Ovary (tissue), 9 donors: Measurements from ENCODE around the gene MYL5. TPM values are rescaled to one million over a fixed set of nuclear protein-coding genes. Genes with fewer than 3 reads are reported as not detected.

Source experiments
- DNase-seq, 5 donors: peaks; one replicate each; pipeline ENCODE4 v3.0.0-alpha.2; 2019 to 2020
- H3K27ac ChIP-seq, 2 donors: fragments of 200-600 bp; one replicate each; pipeline versions ENCODE4 v1.5.1 to v1.8.0; 2019 to 2022
- H3K27me3 ChIP-seq: fragments of 200-600 bp; one replicate; pipeline ENCODE4 v1.8.0; 2022
- H3K36me3 ChIP-seq: fragments of 200-600 bp; sonication (generic); one replicate; pipeline ENCODE4 v1.5.1; 2019
- H3K4me1 ChIP-seq: one replicate; pipeline ENCODE4 v1.8.1; 2013; ENCODE audit warnings: mild to moderate bottlenecking, moderate library complexity; ENCODE audit not compliant: insufficient read depth
- H3K4me3 ChIP-seq: fragments of 200-600 bp; sonication (generic); one replicate; pipeline ENCODE4 v1.5.1; 2017
- H3K9me3 ChIP-seq, 2 donors: fragments of 200-600 bp in 1 of 2; sonication (generic) in 1 of 2; one replicate each; pipeline versions ENCODE4 v1.5.1 to v1.8.1; 2013 to 2019; ENCODE audit warnings: mild to moderate bottlenecking in 1 of 2, moderate library complexity in 1 of 2
- CTCF ChIP-seq, 3 donors: fragments of 450-650 bp in 2 of 3; fragments of 200-600 bp in 1 of 3; IDR thresholded peaks; one replicate each; pipeline versions ENCODE4 v1.5.1 to v1.8.0; 2016 to 2022; ENCODE audit warnings: antibody characterized with exemption in 3 of 3, mild to moderate bottlenecking in 1 of 3
- EP300 ChIP-seq: sonication (generic); formaldehyde crosslinking; IDR thresholded peaks from one replicate; pipeline ENCODE4 v1.6.1; 2017; ENCODE audit warnings: antibody characterized with exemption
- POLR2A ChIP-seq: fragments of 450-650 bp; IDR thresholded peaks from one replicate; pipeline ENCODE4 v1.6.1; 2017; ENCODE audit warnings: antibody characterized with exemption, mild to moderate bottlenecking, moderate library complexity
- WGBS, 3 donors: extraction: QIAGEN DNeasy Blood & Tissue Kit in 1 of 3; methylation state at CpG; one replicate each; pipeline versions ENCODE4 v1.1.5 to v1.1.7; 2013 to 2017; 5-methylcytosine and 5-hydroxymethylcytosine counted together
- intact Hi-C, 4 donors: fragments of 100-400 bp; cut with DNase I; formaldehyde crosslinking; loops; one replicate each; pipeline versions ENCODE4 v1.11.0 to v1.15.1; 2022 to 2023
- polyA plus RNA-seq, 2 donors: library from polyadenylated mRNA; stranded (reverse); fragments of 200-250 nt in 1 of 2; fragments of 350-450 nt in 1 of 2; fragmentation: Illumina TruSeq in 1 of 2; extraction: RNeasy Lipid Tissue Mini Kit (QIAGEN cat#74804) in 1 of 2; gene quantifications; one replicate each; pipeline ENCODE4 v1.2.3, GENCODE V29; 2013 to 2014
- total RNA-seq, 7 donors: library from RNA; depleted of rRNA in 2 of 7; stranded (reverse); fragments of >200 nt in 2 of 7; fragmentation: NEBNext Ultra II Directional in 3 of 7; extraction: Animal tissue kit (Norgen Biotek cat#: 25700) in 3 of 7; gene quantifications; one replicate each; pipeline versions ENCODE4 v1.1.0 to v1.2.4, GENCODE V29; 2016 to 2023
- donor health status: DM: no; HTN: no; CAD: no; lungs with moderate emphysema.
- donor health status: DM: no; HTN: no; CAD: no.
- donor health status: Bipolar disorder and iron deficiency.
- donor health status: DM: yes; HTN: yes; CAD: no.
- donor health status: DM: no; HTN: no; CAD: no.
- donor health status: DM: yes; HTN: yes; CAD: no.

MYL5 gene
- total and polyA plus RNA-seq, 9 donors: 4.0 to 18.3 (median 9.3) TPM

GRCh38 chr4:629636-629914, 44.8 kb upstream of the MYL5 start:
- 73 to 78% (median 75%) methylated on average over 9 of the region's 9 CpGs for whole genome bisulfite sequencing, 3 donors
- TF ChIP-seq CTCF (IDR thresholded peaks at IDR 0.05): no peak
- no peak for TF ChIP-seq POLR2A
- no peak for TF ChIP-seq EP300
- Histone ChIP-seq H3K36me3 (no peaks in the 10 kb centered on the region), H3K4me1 (no peaks in the 10 kb centered on the region), H3K4me3 (no peak overlapping the region), H3K9me3 (no peaks in the 10 kb centered on the region), H3K27ac (no peak overlapping the region), H3K27me3 (no peaks in the 10 kb centered on the region)
- intact Hi-C loops: no loop called here
- DNase-seq: no peak

GRCh38 chr4:629915-630641, 44.3 kb upstream of the MYL5 start:
- H3K9me3 ChIP-seq: no peaks in the 10 kb centered on the region
- no peaks in the 10 kb centered on the region for H3K36me3 ChIP-seq
- no peak for TF ChIP-seq EP300
- TF ChIP-seq CTCF (IDR thresholded peaks at IDR 0.05): no peak
- TF ChIP-seq POLR2A: no peak
- H3K27ac ChIP-seq: no peak overlapping the region
- no peak for DNase-seq
- no peak overlapping the region for H3K4me3 ChIP-seq
- no peaks in the 10 kb centered on the region for H3K27me3 ChIP-seq
- 48 to 53% (median 50%) methylated on average over 20 of the region's 20 CpGs for WGBS, 3 donors
- intact Hi-C loops: no loop called here
- H3K4me1 ChIP-seq: no peaks in the 10 kb centered on the region

GRCh38 chr4:630656-631055, 43.7 kb upstream of the MYL5 start:
- TF ChIP-seq POLR2A: no peak
- TF ChIP-seq EP300: no peak
- TF ChIP-seq CTCF (IDR thresholded peaks at IDR 0.05): no peak
- no peaks in the 10 kb centered on the region for H3K4me1 ChIP-seq
- no peak for DNase-seq
- H3K27me3 ChIP-seq: no peaks in the 10 kb centered on the region
- no peaks in the 10 kb centered on the region for H3K9me3 ChIP-seq
- no peaks in the 10 kb centered on the region for H3K36me3 ChIP-seq
- 67 to 70% (median 69%) methylated on average over 9 of the region's 9 CpGs for WGBS, 3 donors
- H3K4me3 ChIP-seq: no peak overlapping the region
- intact Hi-C loops: no loop called here
- no peak overlapping the region for H3K27ac ChIP-seq

- H3K27ac ChIP-seq: no peak overlapping the region
- H3K4me3 ChIP-seq: no peak overlapping the region
- no peaks in the 10 kb centered on the region for H3K9me3 ChIP-seq
- H3K27me3 ChIP-seq: no peaks in the 10 kb centered on the region
- no peaks in the 10 kb centered on the region for H3K4me1 ChIP-seq
- intact Hi-C loops: no loop called here
- H3K36me3 ChIP-seq: no peaks in the 10 kb centered on the region
- no peak for DNase-seq
- 88 to 90% (median 88%) methylated on average over 16 of the region's 16 CpGs for WGBS, 3 donors
- TF ChIP-seq CTCF (IDR thresholded peaks at IDR 0.05) (no peak), EP300 (no peak), POLR2A (no peak)
Observed at GRCh38 chr4:632196-632790, 42.0 kb upstream of the MYL5 start.
